Transverse colon (tissue), 4 donors: ENCODE data around the gene DCAF10.

ENCODE experiments used
- EP300 ChIP-seq: sonication (generic); formaldehyde crosslinking; IDR thresholded peaks from one replicate; pipeline ENCODE4 v1.6.1; 2017; ENCODE audit warnings: antibody characterized with exemption, low read depth
- POLR2A ChIP-seq: fragments of 450-650 bp; IDR thresholded peaks from one replicate; pipeline ENCODE4 v1.6.1; 2016; ENCODE audit warnings: antibody characterized with exemption, mild to moderate bottlenecking, moderate library complexity
- POLR2AphosphoS5 ChIP-seq, 3 donors: sonication (generic); formaldehyde crosslinking; IDR thresholded peaks; one replicate each; pipeline ENCODE4 v1.6.1; 2016; ENCODE audit warnings: antibody characterized with exemption in 3 of 3
- TF ChIP-seq, protein P1 (sequence below), 5 experiments: fragments of 200-600 bp in 3 of 5; fragments of 450-650 bp in 2 of 5; sonication (generic) in 3 of 5; IDR thresholded peaks; 1 replicate in 2 of 5; 2 replicates in 3 of 5; pipeline ENCODE4 v1.5.1; 2016 to 2017; ENCODE audit warnings: antibody characterized with exemption in 5 of 5, inconsistent platforms in 3 of 5, mild to moderate bottlenecking in 2 of 5, moderate library complexity in 1 of 5

DNA sequence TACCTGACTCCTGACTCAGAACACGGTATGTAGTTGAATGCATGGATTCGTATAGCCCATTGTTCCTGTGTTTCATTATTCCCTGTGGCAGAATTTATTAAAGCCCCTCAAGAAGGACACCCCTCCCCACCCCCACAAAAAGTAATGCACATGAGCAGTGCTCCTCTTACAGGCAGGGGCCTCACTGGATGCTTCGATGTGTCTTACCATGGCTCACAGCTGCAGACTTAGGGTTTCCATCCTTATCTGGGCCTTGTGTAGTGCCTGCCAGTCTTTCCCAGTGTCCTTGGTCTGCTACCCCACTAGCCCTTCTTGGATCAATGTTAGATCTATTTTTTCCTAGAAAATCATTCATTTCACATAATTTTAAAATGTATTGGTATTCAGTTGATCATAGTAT is 30.6 kb upstream of the DCAF10 start:
- TF ChIP-seq EP300 (no peak), POLR2A (no peak), POLR2AphosphoS5 (IDR thresholded peaks at IDR 0.05) (no peak)
- TF ChIP-seq, protein P1, sequence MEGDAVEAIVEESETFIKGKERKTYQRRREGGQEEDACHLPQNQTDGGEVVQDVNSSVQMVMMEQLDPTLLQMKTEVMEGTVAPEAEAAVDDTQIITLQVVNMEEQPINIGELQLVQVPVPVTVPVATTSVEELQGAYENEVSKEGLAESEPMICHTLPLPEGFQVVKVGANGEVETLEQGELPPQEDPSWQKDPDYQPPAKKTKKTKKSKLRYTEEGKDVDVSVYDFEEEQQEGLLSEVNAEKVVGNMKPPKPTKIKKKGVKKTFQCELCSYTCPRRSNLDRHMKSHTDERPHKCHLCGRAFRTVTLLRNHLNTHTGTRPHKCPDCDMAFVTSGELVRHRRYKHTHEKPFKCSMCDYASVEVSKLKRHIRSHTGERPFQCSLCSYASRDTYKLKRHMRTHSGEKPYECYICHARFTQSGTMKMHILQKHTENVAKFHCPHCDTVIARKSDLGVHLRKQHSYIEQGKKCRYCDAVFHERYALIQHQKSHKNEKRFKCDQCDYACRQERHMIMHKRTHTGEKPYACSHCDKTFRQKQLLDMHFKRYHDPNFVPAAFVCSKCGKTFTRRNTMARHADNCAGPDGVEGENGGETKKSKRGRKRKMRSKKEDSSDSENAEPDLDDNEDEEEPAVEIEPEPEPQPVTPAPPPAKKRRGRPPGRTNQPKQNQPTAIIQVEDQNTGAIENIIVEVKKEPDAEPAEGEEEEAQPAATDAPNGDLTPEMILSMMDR (IDR thresholded peaks at IDR 0.05), result no peak
